Stimulated activated memory B cell treated with anti-CD40 and anti-IgM and Interleukin-4, amounts not matched to agents 10 μg/mL and 1 μg/mL and 100 μg/mL, for 72 hours (primary cell): ENCODE measurements around the gene PKM.

ENCODE experiments used
- ATAC-seq: fragments of 150-1000 bp; cut with Tn5 transposase; 2 replicates; pipeline ENCODE4 v1.10.0; 2021
- H3K27ac Mint-ChIP-seq: one replicate; pipeline ENCODE4 v1.8.0; 2022; ENCODE audit warnings: mild to moderate bottlenecking, mixed read lengths
- H3K27me3 Mint-ChIP-seq: one replicate; pipeline ENCODE4 v1.8.0; 2022; ENCODE audit warnings: mixed read lengths
- H3K36me3 Mint-ChIP-seq: one replicate; pipeline ENCODE4 v1.8.0; 2022; ENCODE audit warnings: mixed read lengths
- H3K4me1 Mint-ChIP-seq: one replicate; pipeline ENCODE4 v1.8.0; 2022; ENCODE audit warnings: mixed read lengths
- H3K4me3 Mint-ChIP-seq: one replicate; pipeline ENCODE4 v1.8.0; 2022; ENCODE audit warnings: mild to moderate bottlenecking, moderate library complexity, mixed read lengths
- H3K9me3 Mint-ChIP-seq: one replicate; pipeline ENCODE4 v1.8.0; 2022; ENCODE audit warnings: mixed read lengths

Gene PKM

DNA sequence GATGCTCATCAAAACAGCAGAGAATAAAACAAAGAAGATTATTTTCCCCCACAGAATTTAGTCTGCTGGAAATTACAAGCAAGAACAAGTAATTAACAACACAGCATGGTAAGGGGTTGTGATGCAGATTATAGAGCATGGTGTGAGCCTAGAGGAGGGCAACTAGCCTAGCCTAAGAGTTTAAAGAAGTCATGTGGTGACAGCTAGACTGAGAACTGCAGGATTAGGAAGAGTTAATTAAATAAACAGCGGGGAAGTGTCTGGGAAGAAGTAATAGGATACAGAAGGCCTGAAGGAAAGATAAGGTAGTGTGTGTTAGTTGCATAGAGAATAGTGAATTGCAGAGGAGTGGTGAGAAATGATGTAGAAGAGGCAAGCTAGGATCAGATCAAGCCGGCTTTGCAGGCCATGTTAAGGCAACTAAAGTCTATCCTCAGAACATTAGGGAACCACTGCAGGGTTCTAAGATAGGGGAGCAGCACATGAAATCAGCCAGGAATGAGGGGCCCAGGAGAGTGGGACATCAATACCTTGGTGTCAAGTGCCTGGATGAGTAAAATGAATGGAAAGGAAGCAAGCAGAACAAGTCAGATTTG is 11.9 kb upstream of the PKM start:
- H3K27ac Mint-ChIP-seq = no peak overlapping the region
- no peaks in the 10 kb centered on the region for H3K27me3 Mint-ChIP-seq
- H3K4me3 Mint-ChIP-seq = no peak overlapping the region
- no peak for ATAC-seq
- H3K9me3 Mint-ChIP-seq = no peaks in the 10 kb centered on the region
- H3K4me1 Mint-ChIP-seq = no peaks in the 10 kb centered on the region
- peaks cover 52% of the 10 kb centered on the region for H3K36me3 Mint-ChIP-seq

DNA sequence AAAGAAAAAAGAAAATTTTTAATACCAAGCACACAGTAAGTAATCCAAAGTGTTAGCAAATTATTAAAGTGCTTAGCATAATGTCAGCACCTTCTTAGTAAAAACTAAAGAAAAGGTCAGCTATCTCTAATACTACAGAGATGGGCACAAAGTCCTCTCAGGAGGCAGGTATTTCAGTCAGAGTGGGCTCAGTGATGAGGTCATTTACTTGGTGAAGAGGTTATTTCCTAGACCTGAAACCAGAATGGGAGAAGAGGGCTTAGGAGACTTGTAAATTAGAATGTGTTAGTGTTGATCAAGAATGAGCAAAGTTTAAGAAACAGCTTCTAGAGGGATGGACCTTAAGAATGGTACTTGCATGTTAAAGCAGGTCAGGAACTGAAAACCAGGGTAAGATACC is 8.7 kb upstream of the PKM start:
- peaks cover 8% of the 10 kb centered on the region for H3K4me1 Mint-ChIP-seq
- no peak for ATAC-seq
- H3K27me3 Mint-ChIP-seq = no peaks in the 10 kb centered on the region
- no peaks in the 10 kb centered on the region for H3K9me3 Mint-ChIP-seq
- peaks cover 37% of the 10 kb centered on the region for H3K36me3 Mint-ChIP-seq
- H3K4me3 Mint-ChIP-seq = no peak overlapping the region
- no peak overlapping the region for H3K27ac Mint-ChIP-seq

DNA sequence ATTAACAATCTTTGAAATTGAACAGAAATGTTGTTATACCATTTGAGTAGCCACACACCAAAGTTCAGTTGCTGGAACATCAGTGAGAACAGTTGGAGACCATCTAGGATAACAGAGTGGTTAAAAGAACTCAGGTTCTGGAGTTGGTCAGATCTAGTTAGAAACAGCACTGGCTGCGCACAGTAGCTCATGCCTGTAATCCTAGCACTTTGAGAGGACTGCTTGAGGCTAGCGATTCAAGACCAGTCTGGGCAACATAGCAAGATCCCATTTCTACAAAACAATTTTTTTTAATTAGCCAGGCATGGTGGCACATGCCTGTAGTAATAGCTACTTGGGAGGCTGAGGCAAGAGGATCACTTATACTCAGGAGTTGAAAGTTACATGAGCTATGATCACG is 7.6 kb upstream of the PKM start:
- Mint-ChIP-seq H3K4me3 (no peak overlapping the region), H3K27me3 (no peaks in the 10 kb centered on the region), H3K27ac (no peak overlapping the region), H3K36me3 (peaks cover 26% of the 10 kb centered on the region), H3K4me1 (peaks cover 8% of the 10 kb centered on the region), H3K9me3 (no peaks in the 10 kb centered on the region)
- ATAC-seq = no peak

DNA sequence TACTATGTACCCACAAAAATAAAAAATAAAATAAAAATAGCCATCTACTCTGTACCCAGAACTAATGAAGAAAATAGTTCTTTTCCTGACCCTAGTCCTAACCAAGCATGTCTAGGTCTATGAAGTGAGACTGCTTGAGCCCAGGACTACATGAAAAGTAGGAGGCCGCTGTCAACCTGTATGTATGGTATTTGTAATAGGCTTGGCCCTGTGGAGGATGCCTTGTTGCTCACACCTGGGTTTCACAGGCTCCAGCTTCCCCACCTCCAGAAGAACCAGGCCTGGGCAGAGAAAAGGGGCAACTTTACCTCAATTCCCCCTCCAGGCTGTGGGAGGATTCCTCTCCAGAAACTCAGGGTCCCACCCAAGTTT is 6.8 kb upstream of the PKM start:
- H3K27ac Mint-ChIP-seq = peak overlapping the region; percentile 67

DNA sequence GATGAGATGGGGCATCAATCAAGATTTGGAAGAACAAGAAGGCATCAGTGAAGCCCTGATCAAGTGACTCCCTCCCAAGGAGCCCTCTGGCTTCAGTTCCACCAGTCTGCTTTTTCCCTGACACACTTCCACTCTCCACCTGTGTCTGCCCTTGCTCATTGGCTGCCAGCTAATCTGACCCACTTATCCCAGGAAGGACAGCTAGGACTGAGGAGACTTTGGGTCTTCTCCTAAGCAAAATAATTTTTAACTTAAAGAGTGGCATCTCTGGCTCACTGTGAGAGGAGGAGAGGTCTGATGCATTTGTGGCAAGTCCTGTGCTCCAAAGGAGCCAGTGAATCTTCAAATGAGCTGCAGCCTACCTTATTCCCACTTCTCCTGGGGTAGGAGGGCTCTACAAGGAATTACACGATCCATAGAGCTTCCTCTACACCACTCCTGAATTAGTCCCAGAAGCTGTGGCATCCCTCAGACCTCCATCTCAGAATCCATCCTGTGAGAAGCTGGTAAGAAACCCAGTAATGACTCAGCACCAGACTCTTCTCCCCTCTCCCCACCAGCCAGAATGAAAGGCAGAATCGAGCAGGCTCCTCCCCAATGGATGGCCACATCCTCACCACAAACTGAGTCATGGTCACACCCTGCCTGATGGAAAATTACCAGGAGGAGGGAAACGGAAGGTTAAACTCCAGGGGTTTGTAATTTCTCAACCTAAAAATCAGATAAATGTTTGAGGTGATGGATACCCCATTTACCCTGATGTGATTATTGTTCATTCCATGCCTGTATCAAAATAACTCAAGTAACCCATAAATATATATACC is 6.3 kb upstream of the PKM start:
- peak overlapping the region; percentile 24 for H3K4me3 Mint-ChIP-seq
- H3K27ac Mint-ChIP-seq = peak overlapping the region; percentile 67
- peaks cover 15% of the 10 kb centered on the region for H3K36me3 Mint-ChIP-seq
- H3K4me1 Mint-ChIP-seq = peaks cover 14% of the 10 kb centered on the region
- H3K9me3 Mint-ChIP-seq = no peaks in the 10 kb centered on the region
- no peaks in the 10 kb centered on the region for H3K27me3 Mint-ChIP-seq
- peak; percentile 75 for ATAC-seq

More for the DNA sequence above, 6.8 kb upstream of the PKM start:
- Mint-ChIP-seq H3K4me1 (peaks cover 8% of the 10 kb centered on the region), H3K4me3 (no peak overlapping the region), H3K36me3 (peaks cover 21% of the 10 kb centered on the region), H3K27me3 (no peaks in the 10 kb centered on the region), H3K9me3 (no peaks in the 10 kb centered on the region)
- ATAC-seq = no peak

DNA sequence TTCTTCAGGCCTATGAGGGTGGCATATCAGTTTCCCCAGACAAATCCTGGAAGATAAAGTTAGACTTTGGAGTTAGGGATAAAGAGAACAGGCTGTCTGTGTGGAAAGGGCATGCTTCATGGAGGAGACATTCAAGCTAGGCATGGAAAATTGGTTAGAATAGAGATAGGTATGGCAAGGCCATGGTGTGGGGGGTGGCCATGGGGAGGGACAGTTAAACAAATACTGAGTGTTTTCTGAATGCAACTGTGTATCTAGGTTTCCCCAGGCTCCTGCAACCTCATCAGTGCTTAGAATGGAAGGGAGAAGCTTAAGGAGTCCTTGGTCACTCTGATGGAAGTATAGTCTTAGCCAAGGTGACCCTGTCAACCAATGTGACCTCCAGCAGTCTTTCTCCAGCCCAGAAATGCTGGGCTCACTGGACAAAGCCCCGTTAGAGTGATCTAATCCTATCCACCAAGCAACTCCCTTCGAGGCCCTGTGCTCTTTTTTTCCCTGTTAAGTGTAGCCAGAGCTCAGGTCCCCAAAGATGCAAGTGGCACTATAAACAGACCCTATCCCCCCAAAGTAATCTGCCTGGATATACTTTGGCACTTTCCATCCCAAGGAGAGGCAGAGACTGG is 5.5 kb upstream of the PKM start:
- H3K4me1 Mint-ChIP-seq = peaks cover 22% of the 10 kb centered on the region
- ATAC-seq = no peak
- H3K27me3 Mint-ChIP-seq = no peaks in the 10 kb centered on the region
- H3K4me3 Mint-ChIP-seq = no peak overlapping the region
- peaks cover 7% of the 10 kb centered on the region for H3K36me3 Mint-ChIP-seq
- peak overlapping the region; percentile 67 for H3K27ac Mint-ChIP-seq
- H3K9me3 Mint-ChIP-seq = no peaks in the 10 kb centered on the region

DNA sequence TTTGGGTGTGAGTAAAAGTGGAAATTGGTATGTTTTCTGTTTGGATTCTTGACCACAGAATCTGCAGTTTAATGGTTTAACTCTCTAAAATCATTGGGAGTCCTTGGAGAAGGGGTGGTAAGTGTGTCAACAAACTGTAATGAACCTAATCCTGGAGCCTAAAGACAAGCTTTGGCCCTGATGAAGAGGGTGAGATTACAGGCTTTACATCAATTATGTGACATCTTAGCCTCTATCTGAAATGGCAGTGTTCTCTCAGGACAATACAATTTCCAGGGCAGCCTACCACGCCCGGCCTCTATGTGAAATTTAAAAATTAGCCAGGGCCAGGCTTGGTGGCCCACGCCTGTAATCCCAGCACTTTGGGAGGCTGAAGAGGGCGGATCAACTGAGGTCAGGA is 4.3 kb upstream of the PKM start:
- ATAC-seq = no peak
- no peak overlapping the region for H3K27ac Mint-ChIP-seq
- H3K27me3 Mint-ChIP-seq = no peaks in the 10 kb centered on the region
- H3K4me3 Mint-ChIP-seq = no peak overlapping the region
- H3K4me1 Mint-ChIP-seq = peaks cover 24% of the 10 kb centered on the region
- no peaks in the 10 kb centered on the region for H3K9me3 Mint-ChIP-seq
- H3K36me3 Mint-ChIP-seq = peaks cover 4% of the 10 kb centered on the region

DNA sequence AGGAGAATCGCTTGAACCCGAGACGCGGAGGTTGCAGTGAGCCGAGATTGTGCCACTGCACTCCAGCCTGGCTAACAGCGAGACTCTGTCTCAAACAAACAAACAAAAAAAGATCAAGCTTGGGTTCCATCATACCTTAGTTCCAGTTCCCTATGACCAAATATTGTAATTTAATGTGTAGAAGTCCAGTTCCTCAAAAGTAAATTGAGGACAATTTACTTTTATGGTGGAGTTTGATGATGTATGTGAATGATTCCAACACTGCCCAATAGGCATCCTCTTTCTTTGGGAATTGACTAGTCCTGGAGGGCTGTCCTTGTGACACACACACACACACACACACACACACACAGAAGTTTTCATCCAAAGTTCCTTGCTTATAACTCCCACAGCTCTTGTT is 2.8 kb upstream of the PKM start:
- no peaks in the 10 kb centered on the region for H3K9me3 Mint-ChIP-seq
- no peak overlapping the region for H3K27ac Mint-ChIP-seq
- ATAC-seq = no peak
- H3K4me1 Mint-ChIP-seq = peaks cover 34% of the 10 kb centered on the region
- H3K27me3 Mint-ChIP-seq = no peaks in the 10 kb centered on the region
- H3K4me3 Mint-ChIP-seq = no peak overlapping the region
- peaks cover 17% of the 10 kb centered on the region for H3K36me3 Mint-ChIP-seq

DNA sequence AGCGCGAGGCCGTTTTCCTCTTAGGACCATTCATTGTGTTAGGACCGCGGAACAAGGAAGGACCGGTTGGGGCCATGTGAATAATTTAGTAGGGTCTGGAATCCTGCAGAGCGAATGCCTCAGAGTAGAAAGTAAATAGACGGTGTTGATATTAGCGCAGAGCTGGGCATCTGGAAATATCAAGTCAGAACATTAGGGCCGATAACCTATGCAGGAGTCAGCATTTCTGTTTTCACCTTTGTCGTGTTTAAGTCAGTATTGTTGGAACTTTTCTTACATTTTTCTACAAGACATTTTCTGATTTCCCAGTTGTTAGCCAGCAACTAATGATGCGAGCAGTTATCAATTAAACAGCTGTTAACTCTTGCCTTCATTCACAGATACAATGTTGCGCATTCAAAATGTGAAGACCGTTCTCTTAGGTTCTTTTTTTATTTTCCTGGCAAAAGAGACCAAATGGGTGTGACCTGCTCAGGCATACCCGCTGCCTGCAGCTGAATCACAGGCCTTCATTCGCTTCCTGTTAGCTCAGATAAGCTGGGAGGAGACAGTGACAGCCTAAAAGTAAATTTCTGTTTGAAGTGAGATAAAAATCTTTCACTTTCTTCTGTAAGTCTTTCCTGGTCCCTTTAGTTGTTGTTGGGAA is 966 bp upstream of the PKM start:
- Mint-ChIP-seq H3K27me3 (no peaks in the 10 kb centered on the region), H3K9me3 (no peaks in the 10 kb centered on the region), H3K4me3 (peak overlapping the region; percentile 94), H3K4me1 (peaks cover 41% of the 10 kb centered on the region), H3K27ac (peak overlapping the region; percentile 92), H3K36me3 (peaks cover 18% of the 10 kb centered on the region)
- no peak for ATAC-seq

DNA sequence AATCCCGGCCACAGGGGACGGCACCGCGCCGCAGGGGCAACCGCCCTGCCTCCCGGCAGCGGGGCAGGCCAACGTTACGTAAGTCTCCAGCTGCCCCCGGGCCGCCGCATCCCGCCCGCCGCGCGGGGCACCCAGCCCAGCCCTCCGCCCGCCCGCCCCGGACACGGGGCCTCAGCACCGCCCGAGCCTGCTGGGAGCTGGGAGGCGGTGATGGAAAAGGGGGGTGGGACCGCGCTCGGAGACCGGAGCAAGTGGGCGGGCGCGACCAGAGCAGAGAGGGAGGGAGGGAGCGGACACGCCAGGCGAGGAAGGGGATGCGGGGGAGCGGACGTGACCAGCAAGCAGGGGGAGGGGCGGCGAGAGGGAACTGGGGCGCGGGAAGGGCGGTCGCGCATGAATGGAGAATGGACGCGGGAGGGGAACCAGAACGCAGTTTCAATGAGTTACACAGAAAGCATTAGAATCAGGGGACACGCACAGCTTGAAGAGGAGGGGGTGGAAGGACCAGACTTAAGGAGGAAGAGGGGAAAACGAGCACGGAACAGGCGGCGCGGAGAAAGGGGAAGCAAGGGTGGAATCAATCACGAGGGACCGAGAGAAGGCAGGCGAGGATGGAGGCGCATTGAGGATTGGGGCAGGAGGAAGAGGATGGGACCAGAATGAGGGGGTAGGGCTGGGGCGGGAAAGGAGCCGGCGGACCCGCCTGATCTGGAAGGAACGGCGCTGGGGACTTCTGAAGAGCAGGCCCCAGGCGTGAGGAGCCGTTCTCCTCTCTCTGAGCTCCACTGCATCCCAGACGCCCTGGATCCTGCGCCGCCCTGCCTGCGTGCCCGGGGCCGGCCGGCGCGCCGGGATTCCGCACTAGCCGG is 559 bp downstream of the PKM start:
- Mint-ChIP-seq H3K4me1 (peaks cover 56% of the 10 kb centered on the region), H3K36me3 (peaks cover 27% of the 10 kb centered on the region), H3K9me3 (no peaks in the 10 kb centered on the region), H3K27ac (peak overlapping the region; percentile 92), H3K4me3 (peak overlapping the region; percentile 94), H3K27me3 (no peaks in the 10 kb centered on the region)
- peak; percentile 15 for ATAC-seq

DNA sequence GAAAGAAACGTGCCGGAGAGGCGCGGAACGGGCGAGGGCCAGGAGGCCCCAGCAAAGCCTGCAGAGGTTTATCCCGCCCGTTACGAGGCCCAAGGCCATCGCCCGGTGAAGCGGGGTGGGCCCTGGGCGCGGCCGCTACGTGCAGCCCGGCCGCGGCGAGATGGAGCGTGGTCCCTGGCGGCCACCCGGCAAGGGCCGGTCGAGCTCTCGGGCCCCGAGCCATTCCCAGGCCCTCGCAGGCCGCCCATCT is 1.1 kb downstream of the PKM start:
- H3K36me3 Mint-ChIP-seq = peaks cover 29% of the 10 kb centered on the region
- peak overlapping the region; percentile 94 for H3K4me3 Mint-ChIP-seq
- peaks cover 58% of the 10 kb centered on the region for H3K4me1 Mint-ChIP-seq
- H3K27ac Mint-ChIP-seq = peak overlapping the region; percentile 92
- no peak for ATAC-seq
- no peaks in the 10 kb centered on the region for H3K27me3 Mint-ChIP-seq
- no peaks in the 10 kb centered on the region for H3K9me3 Mint-ChIP-seq

DNA sequence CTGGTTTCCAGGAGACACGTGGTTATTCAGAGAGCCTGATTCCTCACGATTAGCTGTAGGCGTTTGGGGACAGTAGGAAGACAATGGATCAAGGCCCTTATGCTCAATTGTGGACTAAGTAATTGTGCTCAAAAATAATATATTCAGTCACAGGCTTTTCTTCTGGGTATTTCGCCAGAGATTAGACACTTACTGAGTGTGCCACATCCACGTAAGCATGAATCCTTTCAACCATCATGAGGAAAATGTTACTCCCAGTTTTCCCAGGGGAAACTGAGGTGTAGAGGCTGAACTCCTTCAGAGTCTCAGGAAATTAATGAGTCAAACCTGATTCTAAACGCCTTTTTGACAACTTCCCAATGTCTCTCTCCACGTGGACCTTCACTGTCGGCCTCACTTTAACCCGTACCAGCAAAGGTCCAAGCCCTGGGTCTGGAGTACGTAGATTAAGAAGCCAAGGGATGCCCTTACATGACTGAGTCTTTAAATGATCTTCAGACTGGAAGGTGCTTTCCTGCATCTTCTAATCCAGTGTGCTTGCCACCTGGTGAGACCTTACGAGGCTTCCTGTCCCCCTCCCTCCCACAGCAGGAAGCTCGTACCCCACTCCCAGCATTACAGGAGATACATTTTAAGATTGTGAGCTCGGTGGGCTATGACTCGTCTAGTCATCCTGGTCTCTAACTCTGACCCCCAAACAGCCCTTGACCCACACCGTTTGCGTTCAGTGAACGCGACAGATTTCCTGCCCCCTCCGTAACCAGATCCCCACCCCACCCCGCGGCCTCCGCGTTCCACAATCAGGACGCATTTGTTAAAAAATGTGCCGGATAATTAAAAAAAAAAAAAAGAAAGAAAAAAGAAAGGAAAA is 1.7 kb downstream of the PKM start:
- Mint-ChIP-seq H3K36me3 (peaks cover 29% of the 10 kb centered on the region), H3K4me3 (peak overlapping the region; percentile 94), H3K27me3 (no peaks in the 10 kb centered on the region), H3K4me1 (peaks cover 59% of the 10 kb centered on the region), H3K27ac (peak overlapping the region; percentile 92), H3K9me3 (no peaks in the 10 kb centered on the region)
- ATAC-seq = no peak

DNA sequence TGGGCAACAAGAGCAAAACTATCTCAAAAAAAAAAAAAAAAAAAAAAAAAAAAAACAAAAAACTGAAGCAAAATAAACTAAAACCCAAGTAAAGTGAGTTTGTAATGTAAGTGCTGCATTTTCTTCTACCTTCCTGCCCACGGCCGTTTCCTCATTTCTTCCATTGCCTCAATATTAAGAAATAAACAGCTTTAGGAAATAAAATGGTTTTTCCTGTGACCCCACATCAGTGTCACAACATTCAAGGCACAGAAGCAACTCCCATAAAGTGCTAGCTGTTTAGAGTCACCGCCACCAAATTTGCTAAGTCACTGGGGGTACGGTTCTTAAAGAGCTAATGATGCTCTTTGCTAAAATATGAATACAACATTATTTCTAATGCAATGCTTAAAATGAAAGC is 3.3 kb downstream of the PKM start:
- H3K27ac Mint-ChIP-seq = peak overlapping the region; percentile 92
- H3K4me1 Mint-ChIP-seq = peaks cover 74% of the 10 kb centered on the region
- H3K36me3 Mint-ChIP-seq = peaks cover 39% of the 10 kb centered on the region
- H3K27me3 Mint-ChIP-seq = no peaks in the 10 kb centered on the region
- H3K9me3 Mint-ChIP-seq = no peaks in the 10 kb centered on the region
- ATAC-seq = no peak
- H3K4me3 Mint-ChIP-seq = peak overlapping the region; percentile 94

DNA sequence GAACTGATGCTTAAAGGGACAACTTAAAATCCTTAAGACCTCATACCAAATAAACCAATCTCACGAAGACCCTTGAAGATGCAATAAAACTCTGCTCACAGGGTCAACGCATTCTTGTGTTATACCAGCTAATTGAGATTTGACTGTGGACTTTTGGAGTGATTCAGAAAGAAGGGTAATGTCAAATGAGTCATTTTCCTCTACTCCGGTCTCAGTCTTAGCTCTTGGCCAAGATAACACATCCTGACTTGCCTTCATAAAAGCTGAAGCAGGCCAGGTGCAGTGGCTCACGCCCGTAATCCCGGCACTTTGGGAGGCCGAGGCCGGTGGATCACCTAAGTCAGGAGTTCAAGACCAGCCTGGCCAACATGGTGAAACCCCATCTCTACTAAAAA is 3.8 kb downstream of the PKM start:
- H3K27ac Mint-ChIP-seq = peak overlapping the region; percentile 92
- peaks cover 44% of the 10 kb centered on the region for H3K36me3 Mint-ChIP-seq
- no peaks in the 10 kb centered on the region for H3K9me3 Mint-ChIP-seq
- no peaks in the 10 kb centered on the region for H3K27me3 Mint-ChIP-seq
- H3K4me1 Mint-ChIP-seq = peaks cover 74% of the 10 kb centered on the region
- ATAC-seq = peak; percentile 3
- H3K4me3 Mint-ChIP-seq = peak overlapping the region; percentile 82
